Glutamatergic neuron (in vitro differentiated cells): ENCODE measurements around the gene PEX7. TPM values are rescaled to one million over a fixed set of nuclear protein-coding genes. Genes with fewer than 3 reads are reported as not detected.
"Not testable (repeated sequence)": the region's sequence is repeated elsewhere in the genome, so short reads cannot be mapped to it uniquely, and the experiment has no call there.

ENCODE experiments used
- DNase-seq: peaks from one replicate; pipeline ENCODE4 v3.0.0; 2022
- H3K27ac Mint-ChIP-seq: one replicate; pipeline ENCODE4 v1.8.0; 2020; ENCODE audit warnings: mild to moderate bottlenecking, mixed read lengths, inconsistent platforms; ENCODE audit not compliant: unreplicated experiment
- H3K27me3 Mint-ChIP-seq: one replicate; pipeline ENCODE4 v1.8.0; 2020; ENCODE audit warnings: mild to moderate bottlenecking, moderate library complexity, mixed read lengths, inconsistent platforms; ENCODE audit not compliant: unreplicated experiment
- H3K36me3 Mint-ChIP-seq: one replicate; pipeline ENCODE4 v1.8.0; 2020; ENCODE audit warnings: mild to moderate bottlenecking, mixed read lengths, inconsistent platforms; ENCODE audit not compliant: unreplicated experiment
- H3K4me1 Mint-ChIP-seq: one replicate; pipeline ENCODE4 v1.8.0; 2020; ENCODE audit warnings: mild to moderate bottlenecking, low read depth, mixed read lengths, inconsistent platforms; ENCODE audit not compliant: unreplicated experiment
- H3K4me3 Mint-ChIP-seq: one replicate; pipeline ENCODE4 v1.8.0; 2020; ENCODE audit warnings: mild to moderate bottlenecking, mixed read lengths, inconsistent platforms; ENCODE audit not compliant: unreplicated experiment
- H3K9me3 Mint-ChIP-seq: one replicate; pipeline ENCODE4 v1.8.0; 2020; ENCODE audit warnings: mild to moderate bottlenecking, moderate library complexity, mixed read lengths, inconsistent platforms; ENCODE audit not compliant: unreplicated experiment
- CTCF ChIP-seq: fragments of 200-600 bp; sonication (generic); IDR thresholded peaks from one replicate; pipeline ENCODE4 v1.5.0; 2021; ENCODE audit not compliant: partially characterized antibody, unreplicated experiment
- total RNA-seq: library from RNA; stranded (reverse); fragmentation: NEBNext Ultra II Directional; extraction: Animal tissue kit (Norgen Biotek cat#: 25700); gene quantifications from one replicate; pipeline ENCODE4 v1.2.1, GENCODE V29; 2021; ENCODE audit not compliant: unreplicated experiment

PEX7 gene
- total RNA-seq, 1 donor from 2014 or later = 4.1 TPM

GRCh38 chr6:136893187-136893586 is 70.8 kb downstream of the PEX7 start:
- H3K9me3 Mint-ChIP-seq = no peaks in the 10 kb centered on the region
- no peak for TF ChIP-seq CTCF
- no peak overlapping the region for H3K27ac Mint-ChIP-seq
- peaks cover 8% of the 10 kb centered on the region for H3K4me1 Mint-ChIP-seq
- no peaks in the 10 kb centered on the region for H3K36me3 Mint-ChIP-seq
- no peaks in the 10 kb centered on the region for H3K27me3 Mint-ChIP-seq
- H3K4me3 Mint-ChIP-seq = no peak overlapping the region
- DNase-seq = no peak

GRCh38 chr6:136895901-136896300 is 73.5 kb downstream of the PEX7 start:
- Mint-ChIP-seq H3K4me1 (peaks cover 6% of the 10 kb centered on the region), H3K36me3 (peaks cover 5% of the 10 kb centered on the region), H3K27ac (no peak overlapping the region), H3K27me3 (no peaks in the 10 kb centered on the region), H3K9me3 (no peaks in the 10 kb centered on the region), H3K4me3 (no peak overlapping the region)
- TF ChIP-seq CTCF = no peak
- no peak for DNase-seq

GRCh38 chr6:136897071-136897470 is 74.7 kb downstream of the PEX7 start:
- no peaks in the 10 kb centered on the region for H3K27me3 Mint-ChIP-seq

GRCh38 chr6:136901212-136901784 is 78.9 kb downstream of the PEX7 start:
- Mint-ChIP-seq H3K4me3 (no peak overlapping the region), H3K4me1 (peaks cover 3% of the 10 kb centered on the region), H3K27me3 (no peaks in the 10 kb centered on the region), H3K27ac (no peak overlapping the region), H3K9me3 (no peaks in the 10 kb centered on the region), H3K36me3 (peaks cover 11% of the 10 kb centered on the region)
- no peak for DNase-seq
- TF ChIP-seq CTCF = no peak

More at GRCh38 chr6:136897071-136897470, 74.7 kb downstream of the PEX7 start:
- H3K9me3 Mint-ChIP-seq = no peaks in the 10 kb centered on the region
- H3K4me3 Mint-ChIP-seq = no peak overlapping the region
- H3K27ac Mint-ChIP-seq = no peak overlapping the region
- H3K36me3 Mint-ChIP-seq = peaks cover 11% of the 10 kb centered on the region
- DNase-seq = no peak
- peaks cover 6% of the 10 kb centered on the region for H3K4me1 Mint-ChIP-seq
- no peak for TF ChIP-seq CTCF

- H3K27me3 Mint-ChIP-seq, H3K4me1 Mint-ChIP-seq, H3K27ac Mint-ChIP-seq, H3K4me3 Mint-ChIP-seq, DNase-seq, H3K9me3 Mint-ChIP-seq: not testable (repeated sequence)
- H3K36me3 Mint-ChIP-seq = peaks cover 11% of the 10 kb centered on the region
These were observed 82.1 kb downstream of the PEX7 start for GRCh38 chr6:136904477-136904876.

GRCh38 chr6:136914947-136915346 is 92.6 kb downstream of the PEX7 start:
- no peak overlapping the region for H3K4me3 Mint-ChIP-seq
- H3K27me3 Mint-ChIP-seq = no peaks in the 10 kb centered on the region
- peaks cover 1% of the 10 kb centered on the region for H3K9me3 Mint-ChIP-seq
- no peak for DNase-seq
- H3K36me3 Mint-ChIP-seq = no peaks in the 10 kb centered on the region
- no peak for TF ChIP-seq CTCF
- no peak overlapping the region for H3K27ac Mint-ChIP-seq
- no peaks in the 10 kb centered on the region for H3K4me1 Mint-ChIP-seq
